Amniotic stem cell (primary cell): ENCODE data around the gene EMC6.

Experiments
- DNase-seq: peaks from one replicate; lab custom pipeline; 2025; lab: John Stamatoyannopoulos, UW

Gene EMC6

DNA sequence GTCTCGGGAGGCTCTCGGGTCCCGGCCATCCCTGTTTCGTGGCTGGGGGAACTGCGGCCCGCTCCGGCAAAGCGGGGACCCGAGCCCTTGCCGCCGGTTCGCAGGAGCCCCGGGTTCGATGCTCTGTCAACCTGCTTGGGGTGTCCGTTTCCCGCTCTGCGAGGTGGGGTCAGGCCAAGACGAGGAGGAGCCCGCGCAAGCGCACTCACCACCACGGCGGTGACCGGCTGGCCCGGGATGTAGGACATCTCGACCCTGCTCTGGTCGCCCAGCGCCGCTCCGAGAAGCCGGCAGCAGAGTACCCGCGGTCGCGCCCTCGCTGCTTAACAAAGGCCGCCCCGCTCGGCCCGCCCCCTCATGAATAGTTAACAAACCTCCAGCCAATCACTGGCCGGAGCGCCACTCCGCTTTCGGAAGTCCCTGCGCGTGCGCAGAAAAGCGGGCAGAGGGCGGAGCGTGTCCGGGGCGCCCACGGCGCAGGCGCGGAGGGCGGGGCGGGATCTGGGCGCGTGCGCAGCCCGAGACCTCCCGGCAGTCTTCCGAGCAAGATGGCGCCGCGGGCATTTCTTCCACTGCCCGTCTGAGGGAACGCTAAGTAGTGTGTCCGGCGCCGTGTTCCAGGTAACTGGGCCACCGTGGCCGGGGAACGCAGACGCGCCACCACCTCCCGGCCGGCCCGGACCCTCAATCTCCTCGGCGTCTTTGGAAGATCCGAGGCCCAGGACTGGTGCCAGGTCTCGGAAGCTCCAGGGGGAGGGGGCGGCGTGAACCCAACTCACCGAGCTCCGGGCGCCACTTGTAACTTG lies at the start of gene EMC6, which contains the start of gene TAX1BP3:
Gene EMC6 (plus strand): TSS at position 534 of the 806 bp plus-strand sequence. CDS start 335 bp downstream, outside the sequence.
Gene TAX1BP3 (minus strand): TSS at position 300 of the 806 bp plus-strand sequence. CDS start 52 bp downstream, at position 248.
- DNase-seq: peak; percentile 96

DNA sequence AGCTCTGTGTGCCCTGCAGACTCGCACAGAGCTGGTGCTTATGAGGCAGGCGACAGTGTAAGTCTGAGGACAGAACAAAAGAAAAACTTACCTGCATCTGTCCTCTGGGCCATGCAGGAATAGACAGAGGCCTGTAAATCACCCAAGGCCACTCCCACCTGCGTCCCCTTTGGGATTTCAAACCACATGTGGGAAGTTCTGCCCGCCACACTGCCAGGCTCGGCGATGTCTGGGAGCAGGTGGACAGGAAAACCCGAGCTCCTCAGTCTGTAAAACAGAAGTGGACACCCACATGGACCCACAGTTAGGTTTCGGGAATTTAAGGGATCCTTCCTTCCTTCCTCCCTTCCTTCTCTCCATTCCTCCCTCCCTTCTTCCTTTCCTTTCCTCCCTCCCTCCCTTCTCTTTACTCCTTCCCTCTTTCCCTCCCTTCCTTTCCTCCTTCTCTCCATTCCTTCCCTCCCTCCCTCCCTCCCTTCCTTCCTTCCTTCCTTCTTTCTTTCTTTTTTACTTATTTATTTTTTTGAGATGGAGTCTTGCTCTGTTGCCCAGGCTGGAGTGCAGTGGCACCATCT lies 47.4 kb upstream of the EMC6 start:
- no peak for DNase-seq

DNA sequence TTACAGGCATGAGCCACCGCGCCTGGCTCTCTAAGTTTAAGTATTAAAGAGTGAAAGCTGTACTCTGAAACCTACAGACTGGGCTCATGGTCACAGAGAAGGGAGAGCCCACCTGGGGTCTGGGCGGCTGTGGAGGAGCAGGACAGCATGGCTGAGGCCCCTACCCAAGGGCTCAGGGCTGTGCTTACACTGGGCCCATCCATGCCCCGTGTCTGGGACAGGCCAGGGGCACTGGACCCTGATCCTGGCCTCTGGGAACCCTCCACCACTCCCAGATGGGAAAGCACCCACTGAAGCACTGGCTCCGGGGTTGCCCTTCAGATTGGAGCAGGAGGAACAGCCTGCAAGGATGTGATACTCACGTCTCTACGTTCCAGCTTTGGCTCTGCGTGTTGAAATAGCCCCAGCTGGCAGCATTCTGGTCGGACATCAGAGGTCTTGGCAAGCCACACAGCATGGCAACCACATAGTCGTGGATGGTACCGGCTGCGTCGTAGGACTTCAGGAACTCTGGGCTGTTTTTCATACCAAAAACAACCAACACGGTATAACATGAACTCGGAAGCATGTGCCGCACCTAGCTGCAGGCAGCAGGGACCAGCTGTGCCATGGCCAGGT lies 45.5 kb upstream of the EMC6 start:
- DNase-seq: no peak

DNA sequence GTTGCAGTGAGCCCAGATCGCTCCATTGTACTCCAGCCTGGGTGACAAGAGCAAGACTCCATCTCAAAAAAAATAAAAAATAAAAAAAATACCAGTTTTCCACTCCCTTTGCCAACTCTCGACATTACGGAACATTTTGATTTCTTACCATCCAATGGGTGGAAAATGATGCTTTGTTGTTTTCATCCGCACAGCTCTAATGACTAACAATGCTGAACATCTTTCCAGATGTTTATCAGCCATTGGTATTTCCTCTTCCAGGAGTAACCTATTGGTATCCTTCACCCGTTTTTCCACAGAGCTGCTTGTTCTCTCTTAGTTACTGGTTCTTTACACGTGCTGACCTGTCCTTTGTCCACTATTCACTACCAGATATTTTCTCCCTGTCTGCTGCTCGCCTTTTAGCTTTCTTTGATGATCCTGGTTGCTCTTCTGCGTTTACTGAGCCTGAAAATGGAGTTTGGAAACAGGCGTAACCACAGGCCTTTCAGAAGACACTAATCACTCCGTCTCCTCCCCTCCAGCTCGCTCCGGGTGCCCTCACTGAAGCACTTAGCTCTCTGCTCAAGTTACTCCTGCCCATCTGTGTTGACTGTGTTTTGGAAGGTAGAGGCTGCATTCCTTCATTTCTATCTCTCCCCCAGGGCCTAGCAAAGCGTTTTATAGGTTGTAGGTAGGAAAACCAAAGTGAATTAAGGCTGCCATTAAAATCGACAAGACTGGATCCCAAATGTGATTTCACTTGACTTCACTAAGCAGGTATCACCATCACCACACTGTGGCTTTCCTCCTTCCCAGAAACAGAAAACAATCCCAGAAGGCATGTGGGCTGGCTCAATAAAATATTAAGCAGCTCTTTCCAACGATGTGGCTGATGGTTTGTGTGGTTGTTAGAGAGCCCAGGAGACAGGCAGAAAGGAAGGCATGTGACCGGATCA lies 41.5 kb upstream of the EMC6 start:
- no peak for DNase-seq

DNA sequence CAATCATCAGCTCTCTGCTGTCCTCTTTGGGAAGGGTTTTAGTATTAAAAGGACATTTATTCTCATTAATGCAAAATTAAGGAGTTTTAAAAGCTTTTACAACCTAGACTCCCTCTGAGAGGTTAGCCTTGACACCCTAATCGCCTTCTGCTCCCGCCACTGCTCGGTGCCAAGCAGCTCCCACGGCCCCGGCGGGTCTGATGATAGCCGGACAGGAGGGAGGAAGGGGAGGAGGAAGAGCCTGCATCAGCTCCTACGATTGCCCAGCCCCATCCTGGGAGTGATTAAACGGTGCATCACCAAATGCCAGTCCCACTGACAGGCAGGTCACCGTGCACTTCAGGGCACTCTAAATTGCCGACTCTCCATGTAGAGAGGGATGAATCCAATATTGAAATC lies 40.8 kb upstream of the EMC6 start:
- DNase-seq: no peak

DNA sequence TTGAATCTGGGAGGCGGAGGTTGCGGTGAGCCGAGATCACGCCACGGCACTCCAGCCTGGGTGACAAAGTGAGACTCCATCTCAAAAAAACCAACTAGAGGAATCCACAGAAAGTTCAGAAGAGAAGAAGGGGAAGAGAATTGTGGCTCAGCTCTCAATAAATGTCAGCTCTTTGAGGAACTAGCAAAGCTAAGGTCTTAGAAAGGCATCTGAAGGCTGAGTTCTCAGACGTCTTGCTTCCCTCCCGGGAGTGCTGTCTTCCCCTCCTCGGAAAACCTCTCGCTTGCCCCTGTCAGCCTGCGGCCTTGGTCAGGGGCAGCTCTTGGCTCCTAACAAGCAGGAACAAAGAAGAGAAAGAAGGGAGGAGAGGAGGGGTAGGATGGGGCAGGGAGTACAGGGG lies 37.8 kb upstream of the EMC6 start:
- no peak for DNase-seq

DNA sequence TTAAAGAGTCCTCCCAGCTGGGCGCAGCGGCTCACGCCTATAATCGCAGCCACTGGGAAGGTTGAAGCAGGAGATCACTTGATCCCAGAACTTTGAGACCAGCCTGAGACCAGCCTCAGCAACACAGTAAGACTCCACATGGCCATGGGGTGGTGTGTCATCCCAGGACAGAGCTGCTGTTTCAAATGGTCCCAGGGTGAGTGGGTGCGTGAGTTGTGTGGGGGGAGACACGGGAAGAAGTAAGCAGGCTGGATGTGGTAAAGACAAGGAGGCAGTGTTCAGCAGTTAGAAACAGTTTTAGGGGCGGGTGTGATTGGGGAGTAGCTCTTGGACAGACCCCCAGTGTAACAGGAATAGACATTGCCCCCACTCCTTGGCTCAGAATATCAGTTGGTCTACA lies 36.3 kb upstream of the EMC6 start:
- no peak for DNase-seq

DNA sequence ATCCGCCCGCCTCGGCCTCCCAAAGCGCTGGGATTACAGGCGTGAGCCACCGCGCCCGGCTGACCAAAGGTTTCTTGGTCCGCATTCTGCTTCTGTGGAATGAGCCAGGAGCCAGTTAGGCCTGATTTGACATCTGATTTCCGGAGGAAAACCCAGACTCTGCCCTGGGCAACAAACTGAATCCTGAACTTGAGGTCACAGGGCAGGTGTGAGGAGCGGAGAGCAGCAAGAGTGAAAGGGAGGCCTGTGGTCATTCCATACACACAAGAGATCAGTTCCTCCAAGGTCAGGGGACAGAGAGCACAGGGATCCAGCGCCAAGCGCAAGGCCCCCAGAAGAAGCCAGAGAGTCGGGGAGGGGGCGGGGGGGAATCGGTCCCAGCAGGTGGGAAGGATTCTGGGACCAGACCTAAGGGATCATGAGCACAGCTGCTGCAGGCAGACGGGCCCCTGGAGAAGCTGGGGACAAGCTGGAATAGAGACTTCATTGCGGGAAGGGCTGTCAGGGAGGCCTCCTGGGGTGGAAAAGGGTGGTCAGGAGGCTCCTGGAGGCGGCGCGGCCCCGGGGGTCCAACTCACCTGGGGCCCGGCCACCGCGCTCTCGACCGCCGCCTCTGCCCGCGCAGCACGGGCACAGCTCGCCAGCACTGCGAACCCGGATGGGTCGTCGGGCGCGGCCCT lies 33.0 kb upstream of the EMC6 start:
- DNase-seq: no peak

DNA sequence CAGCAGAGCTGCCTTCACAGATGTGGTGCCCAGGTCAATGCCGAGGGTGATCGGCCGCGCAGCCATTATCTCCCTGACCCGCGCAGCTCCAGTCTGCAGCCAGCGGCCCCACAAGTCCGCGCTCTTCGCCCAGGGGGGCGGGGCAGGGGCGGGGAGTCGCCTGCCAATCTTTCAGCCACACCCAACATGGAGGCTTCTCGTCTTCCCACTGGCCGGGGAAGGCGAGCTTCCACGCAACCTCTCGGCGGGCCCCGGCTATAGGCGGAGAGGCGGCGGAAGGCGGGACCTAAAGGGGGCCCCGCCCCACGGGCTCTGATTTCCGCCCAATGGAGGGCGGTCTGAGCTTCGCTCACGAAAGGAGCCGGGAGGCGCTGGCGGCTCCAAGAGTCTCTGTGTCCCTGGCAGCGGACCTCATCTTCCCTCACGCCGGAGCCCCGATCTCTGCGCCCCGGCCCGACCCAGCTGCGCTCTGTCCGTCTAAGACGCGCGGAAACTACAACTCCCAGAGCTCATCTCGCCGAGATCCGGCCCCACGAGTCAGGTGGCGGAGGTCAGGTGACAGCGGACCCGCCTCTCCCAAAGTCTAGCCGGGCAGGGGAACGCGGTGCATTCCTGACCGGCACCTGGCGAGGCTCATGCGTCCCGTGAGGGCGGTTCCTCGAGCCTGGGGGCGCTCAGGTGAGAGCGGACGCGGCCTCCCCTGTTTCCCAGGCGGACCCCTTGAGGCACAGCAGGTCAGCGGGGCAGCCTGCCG lies 32.3 kb upstream of the EMC6 start, which contains the start of the genes CTNS and SHPK:
Gene CTNS (plus strand): TSS at position 607 of the 754 bp plus-strand sequence. CDS start 3,447 bp downstream, outside the sequence.
Gene SHPK (minus strand): TSS at position 97 of the 754 bp plus-strand sequence. CDS start 31 bp downstream, at position 66.
- DNase-seq: peak; percentile 93

DNA sequence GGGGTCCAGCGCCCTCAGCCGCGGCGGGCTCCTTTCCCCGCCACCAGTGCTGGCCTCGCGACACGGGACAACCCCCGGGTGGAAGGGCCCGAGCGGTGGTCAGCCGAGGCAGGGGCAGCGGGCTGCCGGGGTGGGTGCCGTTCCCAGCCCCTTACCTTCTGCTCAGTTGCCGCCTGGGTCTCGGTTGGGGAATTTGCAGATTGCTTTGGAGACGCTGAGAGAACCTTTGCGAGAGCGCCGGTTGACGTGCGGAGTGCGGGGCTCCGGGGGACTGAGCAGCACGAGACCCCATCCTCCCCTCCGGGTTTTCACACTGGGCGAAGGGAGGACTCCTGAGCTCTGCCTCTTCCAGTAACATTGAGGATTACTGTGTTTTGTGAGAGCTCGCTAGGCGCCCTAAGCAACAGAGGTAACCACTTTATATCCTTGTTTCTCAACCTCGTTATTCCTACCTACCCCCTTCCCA lies 31.7 kb upstream of the EMC6 start:
- DNase-seq: no peak

DNA sequence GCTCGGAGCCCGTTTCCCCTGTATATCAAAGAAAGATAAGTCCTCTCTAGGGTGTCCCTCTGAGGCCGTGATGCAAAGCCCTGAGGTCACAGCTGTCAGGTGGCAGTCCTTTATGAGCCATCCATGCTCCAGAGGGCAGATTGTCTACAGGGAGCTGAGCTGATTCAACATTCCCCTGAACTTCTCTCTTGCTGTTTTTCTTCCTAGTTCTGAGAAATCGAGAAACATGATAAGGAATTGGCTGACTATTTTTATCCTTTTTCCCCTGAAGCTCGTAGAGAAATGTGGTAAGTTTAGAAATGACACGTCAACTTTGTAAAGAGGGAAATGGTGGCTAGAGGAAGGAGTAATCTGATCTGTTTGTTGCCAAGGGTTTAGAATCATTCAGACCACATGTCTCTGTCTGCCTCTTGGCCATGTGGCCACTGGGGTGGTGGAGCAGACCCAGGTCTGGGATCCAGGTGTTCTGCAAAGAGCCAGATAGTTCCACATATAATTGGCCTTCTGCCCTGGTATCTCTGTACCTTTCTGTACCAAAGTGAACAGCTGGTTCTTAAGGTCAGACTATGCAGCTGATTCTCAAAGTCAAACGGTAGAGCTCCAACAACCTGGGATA lies 28.5 kb upstream of the EMC6 start:
- no peak for DNase-seq

DNA sequence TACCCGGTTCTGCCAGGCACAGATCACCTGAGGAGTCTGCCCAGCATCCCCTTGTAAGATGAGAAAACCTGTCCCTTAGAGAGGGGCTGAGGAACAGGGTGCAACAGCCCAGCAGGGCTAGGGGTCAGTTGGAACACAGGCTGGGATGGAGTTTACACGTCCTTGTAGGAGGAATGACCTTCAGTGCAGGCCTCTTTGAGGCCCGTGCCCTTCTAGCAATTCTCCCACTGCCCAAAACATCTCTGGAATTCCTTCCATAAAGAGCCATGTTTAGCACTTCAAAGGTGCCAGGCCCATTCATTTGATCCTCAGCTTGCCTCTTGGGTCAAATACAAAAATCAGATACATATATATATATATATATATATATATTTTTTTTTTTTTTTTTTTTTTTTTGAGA lies 27.6 kb upstream of the EMC6 start:
- no peak for DNase-seq

DNA sequence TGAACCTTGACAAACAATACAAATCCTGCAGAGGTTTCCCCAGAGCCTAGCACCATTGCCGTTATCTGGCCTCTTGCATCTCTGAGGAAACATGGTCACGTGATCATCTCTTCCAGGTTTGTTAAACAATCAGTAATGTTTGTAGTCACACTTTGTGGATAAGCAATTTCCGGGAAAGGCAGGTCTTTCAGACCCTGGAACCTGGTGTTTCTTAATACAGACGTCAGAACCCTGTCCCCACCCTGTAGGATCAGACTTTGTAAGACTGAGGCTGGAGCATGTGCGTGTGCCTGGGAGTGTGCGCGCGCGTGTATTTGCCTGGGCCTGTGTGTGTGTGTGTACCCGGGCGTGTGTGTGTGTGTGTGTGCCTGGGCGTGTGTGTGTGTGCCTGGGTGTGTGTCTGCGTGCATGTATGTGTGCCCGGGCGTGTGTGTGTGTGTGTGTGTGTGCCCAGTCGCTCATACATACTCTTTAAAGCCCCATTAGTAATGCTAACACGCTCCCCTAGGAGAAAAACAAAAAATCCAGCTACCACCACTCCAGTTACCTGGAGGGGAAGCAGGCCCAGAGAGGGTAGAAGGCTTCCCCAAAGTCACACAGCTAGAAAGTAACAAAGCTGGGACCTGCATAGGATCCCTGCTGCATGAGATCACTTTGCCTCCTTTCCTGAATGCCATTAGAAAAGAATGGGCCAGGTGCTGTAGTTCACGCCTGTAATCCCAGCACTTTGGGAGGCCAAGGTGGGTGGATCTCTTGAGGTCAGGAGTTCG lies 26.7 kb upstream of the EMC6 start:
- no peak for DNase-seq

DNA sequence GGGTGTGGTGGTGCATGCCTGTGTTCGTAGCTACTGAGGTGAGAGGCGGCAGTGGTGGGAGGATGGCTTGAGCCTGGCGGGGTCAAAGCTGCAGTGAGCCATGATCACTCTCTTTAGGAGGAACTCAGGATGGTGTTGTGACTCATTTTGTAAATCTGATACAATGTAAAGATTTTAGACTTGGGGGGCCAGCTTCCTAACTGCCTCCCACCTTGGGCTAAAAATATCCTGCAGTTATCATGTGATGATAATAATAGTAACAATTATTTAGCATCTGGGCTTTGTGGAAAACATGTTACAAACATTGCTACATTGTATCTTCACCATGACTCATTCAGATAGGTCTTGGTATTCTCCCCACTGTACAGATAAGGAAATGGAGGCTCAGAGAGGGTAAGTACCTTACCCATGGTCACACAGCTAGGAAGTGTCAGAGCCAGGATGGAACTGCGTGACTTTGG lies 24.7 kb upstream of the EMC6 start:
- no peak for DNase-seq

DNA sequence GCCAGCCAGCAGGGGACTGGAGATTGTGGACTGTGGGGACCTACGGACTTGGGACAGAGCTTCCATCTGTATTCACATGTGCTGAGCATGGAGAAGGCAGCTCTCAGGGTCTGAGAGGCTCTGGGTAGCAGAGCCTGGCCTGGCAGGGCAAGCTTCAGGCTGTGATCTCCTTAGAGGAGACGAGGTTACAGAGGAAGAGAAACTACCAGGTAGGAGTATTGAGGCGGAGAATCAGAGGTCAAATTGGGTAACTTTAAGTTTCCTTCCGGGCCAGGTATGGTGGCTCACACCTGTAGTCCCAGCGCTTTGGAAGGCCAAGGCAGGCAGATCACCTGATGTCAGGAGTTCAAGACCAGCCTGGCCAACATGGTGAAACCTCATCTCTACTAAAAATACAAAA lies 23.3 kb upstream of the EMC6 start:
- DNase-seq: no peak

DNA sequence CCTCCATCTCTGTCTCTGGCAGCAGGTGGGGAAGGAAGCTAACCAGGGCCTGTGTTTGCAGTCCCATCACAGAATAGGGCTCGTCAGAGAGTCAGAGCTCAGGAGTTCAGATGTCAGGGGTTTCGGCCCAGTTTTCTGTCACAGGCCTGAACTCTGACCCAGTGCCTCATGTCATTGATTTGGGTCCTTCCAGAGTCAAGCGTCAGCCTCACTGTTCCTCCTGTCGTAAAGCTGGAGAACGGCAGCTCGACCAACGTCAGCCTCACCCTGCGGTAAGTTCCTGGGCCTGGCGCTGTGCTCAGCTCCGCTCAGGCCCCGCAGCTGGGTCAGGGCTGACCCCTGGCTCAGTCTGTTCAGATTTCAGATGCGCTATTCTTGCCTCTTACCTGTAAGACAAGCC lies 21.4 kb upstream of the EMC6 start:
- DNase-seq: no peak

DNA sequence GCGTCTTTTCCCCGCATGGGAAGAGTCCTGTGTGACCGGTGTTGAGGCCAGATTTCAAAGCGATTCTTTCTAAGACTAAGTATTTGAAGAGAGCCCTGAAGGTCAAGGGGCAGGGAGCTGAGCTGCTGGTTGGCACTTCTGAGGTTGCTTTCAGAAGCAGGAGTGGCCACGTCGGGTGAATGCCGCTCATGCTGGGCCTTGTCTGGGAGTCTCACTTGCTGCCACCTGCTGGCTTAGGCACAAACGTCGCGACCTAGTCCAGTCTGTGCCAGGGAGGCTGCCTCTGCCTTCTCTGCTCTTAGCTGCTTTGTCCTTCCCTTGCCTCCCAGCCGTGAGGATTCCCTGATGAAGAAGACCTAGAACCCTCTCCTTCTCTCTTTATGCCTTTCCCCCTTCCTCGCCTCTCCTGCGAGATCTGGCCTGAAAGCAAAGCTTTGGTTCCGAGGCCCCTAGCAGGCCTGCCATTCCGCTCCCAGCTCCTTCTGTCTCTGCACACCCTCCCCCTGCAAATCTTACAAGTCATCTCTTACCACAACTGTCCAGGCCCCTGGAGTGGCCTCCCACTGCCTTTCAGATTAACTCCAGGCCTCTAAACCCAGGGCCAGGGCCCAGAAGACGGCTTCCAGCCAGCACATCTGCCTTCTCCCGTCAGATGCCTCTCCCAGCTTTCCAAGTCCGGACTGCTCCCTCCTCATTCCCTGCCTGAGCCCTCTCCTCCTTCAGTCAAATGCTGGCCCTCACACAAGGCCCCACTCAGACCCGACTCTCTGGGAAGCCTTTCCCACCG lies 20.6 kb upstream of the EMC6 start:
- no peak for DNase-seq

DNA sequence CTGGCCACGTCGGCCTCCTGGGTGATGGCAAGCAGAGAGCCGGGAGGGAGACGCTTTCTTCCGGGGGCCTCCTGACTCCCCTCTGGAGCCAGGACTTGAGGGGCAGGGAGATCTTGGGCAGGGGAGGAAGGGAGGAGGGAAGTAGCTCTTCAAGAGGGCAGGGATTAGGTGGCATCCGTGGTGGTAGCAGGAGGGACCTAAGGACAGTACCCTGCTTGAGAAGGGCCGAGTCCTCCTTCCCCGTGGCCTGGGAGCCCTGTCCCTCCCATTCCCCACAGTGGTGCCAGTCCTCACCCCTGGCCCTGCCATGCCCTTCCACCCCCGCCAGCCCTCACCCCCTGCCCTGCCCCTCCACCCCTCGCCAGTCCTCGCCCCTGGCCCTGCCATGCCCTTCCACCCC lies 12.8 kb upstream of the EMC6 start:
- DNase-seq: no peak
